GM19455 (cell line): Measurements from ENCODE around the gene ATG7.

Experiments used
- ATAC-seq: cut with Tn5 transposase; IDR thresholded peaks from one replicate; pipeline ENCODE4 v1.9.1; 2021; ENCODE audit not compliant: unreplicated experiment

ATG7 gene

GRCh38 chr3:11532931-11533391 is 260.8 kb downstream of the ATG7 start:
- no peak for ATAC-seq

- ATAC-seq, result no peak
Observed at GRCh38 chr3:11534011-11534792, 262.0 kb downstream of the ATG7 start.

GRCh38 chr3:11534793-11535101 is 262.6 kb downstream of the ATG7 start:
- ATAC-seq, result no peak

GRCh38 chr3:11535243-11535960 is 263.2 kb downstream of the ATG7 start:
- no peak for ATAC-seq

GRCh38 chr3:11536132-11536935 is 264.1 kb downstream of the ATG7 start:
- ATAC-seq, result no peak

- ATAC-seq, result no peak
Observed at GRCh38 chr3:11536936-11537612, 264.9 kb downstream of the ATG7 start.

- no peak for ATAC-seq
Observed at GRCh38 chr3:11538581-11538980, 266.4 kb downstream of the ATG7 start.

- ATAC-seq, result no peak
Observed at GRCh38 chr3:11539218-11539617, 267.0 kb downstream of the ATG7 start.

GRCh38 chr3:11539677-11540076 is 267.5 kb downstream of the ATG7 start:
- no peak for ATAC-seq

GRCh38 chr3:11541321-11542303 is 269.4 kb downstream of the ATG7 start:
- ATAC-seq, result no peak

GRCh38 chr3:11542551-11542950 is 270.4 kb downstream of the ATG7 start:
- ATAC-seq, result no peak

GRCh38 chr3:11543141-11543947 is 271.1 kb downstream of the ATG7 start:
- ATAC-seq, result no peak

- no peak for ATAC-seq
Observed at GRCh38 chr3:11543948-11544387, 271.8 kb downstream of the ATG7 start.

- ATAC-seq, result no peak
Observed at GRCh38 chr3:11544412-11545181, 272.4 kb downstream of the ATG7 start.

GRCh38 chr3:11545186-11545851 is 273.1 kb downstream of the ATG7 start:
- no peak for ATAC-seq

- no peak for ATAC-seq
Observed at GRCh38 chr3:11546657-11547302, 274.6 kb downstream of the ATG7 start.

GRCh38 chr3:11547498-11547897 is 275.3 kb downstream of the ATG7 start:
- no peak for ATAC-seq
